ENCODE data around the gene B3GNT3.

Gene B3GNT3

DNA sequence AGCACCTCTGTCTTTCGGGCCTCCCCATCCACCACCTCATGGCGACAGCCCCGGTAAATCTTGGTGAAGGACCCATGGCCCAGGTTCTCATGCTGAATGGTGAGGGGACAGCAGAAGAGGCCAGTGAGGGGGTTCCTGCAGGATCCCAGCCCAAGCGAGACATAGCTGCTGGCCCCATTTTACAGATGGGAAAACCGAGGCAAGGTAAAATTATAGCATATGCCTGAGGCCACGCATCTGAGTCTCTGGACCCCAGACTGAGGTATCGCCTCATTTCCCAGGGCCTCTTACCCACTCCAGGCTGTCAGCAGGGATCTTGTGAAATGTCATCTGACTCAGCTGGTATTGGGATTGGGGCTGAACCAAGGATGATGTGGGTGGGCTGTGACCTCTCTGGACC, 43.0 kb downstream of the B3GNT3 start:
- no peak for ATAC-seq (replicated peaks)
- no peaks in the 10 kb centered on the region for H3K9me3 Mint-ChIP-seq
- H3K27ac Mint-ChIP-seq = peak overlapping the region in 1 of 2 donors; percentile 79
- no peak overlapping the region for H3K4me3 Mint-ChIP-seq
- peaks cover 76% of the 10 kb centered on the region for H3K36me3 Mint-ChIP-seq (ENCODE audit: insufficient read depth)
- DNase-seq = no peak
- no peaks in the 10 kb centered on the region for H3K27me3 Mint-ChIP-seq
- peaks cover 19 to 25% of the 10 kb centered on the region in 2 donors for H3K4me1 Mint-ChIP-seq (ENCODE audit: low read depth in 2 of 2)

DNA sequence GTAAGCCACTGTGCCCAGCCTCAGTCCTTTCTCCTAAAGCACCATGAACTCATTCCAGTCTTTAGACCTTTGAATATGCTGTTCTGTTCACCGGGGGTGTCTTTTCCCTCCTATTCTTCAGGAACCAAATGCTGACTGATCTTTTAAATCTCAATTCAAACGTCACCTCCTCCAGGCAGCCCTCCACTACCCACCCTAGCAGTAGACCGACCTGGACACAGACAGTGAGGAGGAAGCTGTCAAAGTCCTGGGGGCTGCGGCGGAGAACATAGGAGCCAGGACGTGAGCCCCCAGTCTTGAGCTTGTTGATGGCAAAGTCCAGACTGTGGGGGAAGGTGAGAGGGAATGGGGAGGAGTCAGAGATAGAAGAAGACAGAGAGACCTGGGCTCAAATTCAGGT, 45.1 kb downstream of the B3GNT3 start:
- Mint-ChIP-seq H3K27me3 (no peaks in the 10 kb centered on the region), H3K4me3 (no peak overlapping the region), H3K36me3 (ENCODE audit: insufficient read depth) (peaks cover 84% of the 10 kb centered on the region), H3K27ac (no peak overlapping the region), H3K4me1 (ENCODE audit: low read depth in 2 of 2) (peaks cover 33 to 35% of the 10 kb centered on the region in 2 donors), H3K9me3 (no peaks in the 10 kb centered on the region)
- ATAC-seq (replicated peaks) (no peak), DNase-seq (no peak)

DNA sequence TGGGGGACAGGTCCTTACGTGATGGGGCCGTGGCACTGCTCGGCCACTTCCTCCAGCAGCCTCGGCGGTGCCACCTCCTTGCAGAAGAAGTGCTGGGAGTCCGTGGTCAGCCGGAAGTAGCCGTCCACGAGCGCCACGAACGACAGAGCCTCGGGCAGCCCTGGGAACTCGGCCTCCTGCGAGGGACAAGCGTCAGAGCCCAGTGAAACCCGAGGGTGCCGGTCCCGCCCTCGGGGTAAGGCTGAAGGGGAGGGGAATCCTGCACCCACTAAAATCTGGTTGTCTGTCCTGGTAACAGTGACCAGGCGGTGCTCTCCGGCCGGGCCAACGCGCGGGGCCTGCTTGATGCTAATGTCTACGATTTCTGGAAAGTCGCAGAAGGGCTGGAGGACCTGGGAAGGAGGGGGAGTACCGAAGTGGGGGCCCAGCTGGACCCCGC, 46.5 kb downstream of the B3GNT3 start:
- H3K4me1 Mint-ChIP-seq (ENCODE audit: low read depth in 2 of 2) = peaks cover 34 to 39% of the 10 kb centered on the region in 2 donors
- H3K27me3 Mint-ChIP-seq = no peaks in the 10 kb centered on the region
- H3K4me3 Mint-ChIP-seq = no peak overlapping the region
- no peak for ATAC-seq (replicated peaks)
- peaks cover 83% of the 10 kb centered on the region for H3K36me3 Mint-ChIP-seq (ENCODE audit: insufficient read depth)
- no peaks in the 10 kb centered on the region for H3K9me3 Mint-ChIP-seq
- no peak for DNase-seq
- H3K27ac Mint-ChIP-seq = peak overlapping the region; percentile 38 to 65

DNA sequence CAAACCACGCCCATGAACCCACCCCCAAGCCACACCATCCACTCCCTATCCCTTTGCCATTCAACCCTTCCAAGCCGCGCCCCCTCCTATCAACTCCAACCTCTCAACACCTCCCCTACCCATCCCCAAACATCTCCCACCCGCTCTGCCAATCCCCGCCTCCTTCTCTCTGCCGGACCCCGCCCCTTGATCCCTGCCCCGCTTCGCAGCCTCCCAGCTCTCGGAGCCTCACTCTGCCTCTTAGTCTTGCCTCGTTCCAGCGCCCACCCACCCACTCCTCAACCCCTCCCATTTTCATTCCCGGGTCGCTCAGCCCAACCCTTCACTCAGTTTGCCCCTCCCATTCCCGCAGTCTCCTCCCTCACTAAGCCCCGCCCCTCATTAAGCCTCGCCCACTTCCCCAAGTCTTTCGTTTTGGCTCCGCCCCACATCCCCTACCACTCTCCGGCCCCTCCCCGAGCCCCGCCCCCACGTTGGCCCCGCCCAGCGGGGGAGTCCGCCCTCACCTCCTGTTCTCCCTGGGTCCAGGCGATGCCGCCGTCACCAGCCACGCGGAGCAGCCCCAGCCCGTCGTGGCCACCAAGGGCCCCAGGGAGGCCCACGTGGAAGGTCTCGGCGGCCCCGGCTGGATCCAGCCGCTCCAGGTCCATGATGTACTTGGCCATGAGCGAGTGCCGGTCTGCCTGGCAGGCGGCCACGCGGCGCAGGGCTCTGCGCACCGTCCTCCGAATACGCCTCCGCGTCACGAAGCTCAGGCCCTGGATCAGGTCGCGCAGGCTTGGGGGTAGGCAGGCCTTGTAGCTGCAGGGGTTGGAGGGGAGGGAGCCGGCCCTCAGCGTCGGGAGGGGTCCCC, 47.1 kb downstream of the B3GNT3 start:
- H3K36me3 Mint-ChIP-seq (ENCODE audit: insufficient read depth) = peaks cover 78% of the 10 kb centered on the region
- H3K4me3 Mint-ChIP-seq = no peak overlapping the region
- no peak for ATAC-seq (replicated peaks)
- H3K9me3 Mint-ChIP-seq = no peaks in the 10 kb centered on the region
- peak overlapping the region; percentile 65 to 97 for H3K27ac Mint-ChIP-seq
- peaks cover 30 to 37% of the 10 kb centered on the region in 2 donors for H3K4me1 Mint-ChIP-seq (ENCODE audit: low read depth in 2 of 2)
- DNase-seq = no peak
- no peaks in the 10 kb centered on the region for H3K27me3 Mint-ChIP-seq

DNA sequence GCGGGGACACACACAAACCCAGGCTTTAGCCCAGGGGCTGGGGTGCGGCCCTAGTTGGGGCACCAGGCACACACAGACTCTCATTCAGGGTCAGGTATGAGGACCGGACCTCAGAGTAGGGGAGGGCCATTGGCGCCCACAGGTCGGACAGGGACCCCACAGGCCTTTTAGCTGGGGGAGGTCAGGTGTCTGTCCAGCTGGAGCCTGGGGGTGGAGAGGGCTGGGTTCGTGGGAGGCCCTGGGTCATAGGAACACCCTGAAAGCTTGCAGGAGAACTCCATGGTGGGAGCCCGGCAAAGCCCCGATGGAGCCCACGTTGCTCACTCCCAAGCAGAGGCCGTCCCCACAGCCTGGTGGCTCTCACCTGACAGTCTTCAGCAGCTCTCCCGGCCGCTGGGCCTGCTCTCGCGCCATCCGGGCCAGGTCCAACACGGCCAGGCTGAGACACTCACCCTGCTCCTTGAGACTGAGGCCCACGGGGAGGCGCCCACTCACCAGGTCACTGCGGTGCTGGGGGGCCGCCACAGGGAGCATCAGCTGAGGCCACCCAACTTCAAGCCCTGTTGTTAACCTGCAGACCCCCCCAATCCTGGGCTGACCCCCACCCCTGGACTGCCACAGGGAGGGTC, 47.8 kb downstream of the B3GNT3 start:
- ATAC-seq (replicated peaks) (no peak), DNase-seq (no peak)
- peak overlapping the region in 1 of 2 donors; percentile 97 for H3K27ac Mint-ChIP-seq
- H3K27me3 Mint-ChIP-seq = no peaks in the 10 kb centered on the region
- no peak overlapping the region for H3K4me3 Mint-ChIP-seq
- H3K9me3 Mint-ChIP-seq = no peaks in the 10 kb centered on the region
- H3K4me1 Mint-ChIP-seq (ENCODE audit: low read depth in 2 of 2) = peaks cover 31 to 38% of the 10 kb centered on the region in 2 donors
- H3K36me3 Mint-ChIP-seq (ENCODE audit: insufficient read depth) = peaks cover 76% of the 10 kb centered on the region

DNA sequence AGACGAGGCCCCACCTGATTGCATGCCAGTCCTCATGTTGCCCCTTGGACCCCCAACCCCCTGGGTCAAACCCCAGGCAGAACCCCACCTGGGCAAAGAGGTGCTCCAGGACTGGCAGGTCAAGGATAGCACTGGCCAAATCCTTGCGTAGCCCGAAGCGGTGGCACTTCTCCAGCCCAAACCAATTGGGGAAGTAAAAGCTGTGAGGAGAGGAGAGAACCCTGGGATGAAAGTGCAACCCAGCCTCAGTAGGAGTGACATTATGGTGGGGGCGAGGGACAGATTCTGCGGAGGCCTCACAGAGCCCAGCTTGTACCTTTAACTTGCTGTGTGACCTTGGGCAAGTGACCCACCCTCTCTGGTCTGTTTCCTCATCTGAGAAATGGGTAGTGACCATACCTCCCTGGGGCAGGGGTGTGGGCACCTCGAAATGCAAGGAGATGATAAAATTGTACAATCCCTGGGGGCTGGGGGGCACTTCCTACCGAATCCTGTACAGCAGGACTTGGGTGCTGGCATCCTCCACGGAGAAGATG, 48.4 kb downstream of the B3GNT3 start:
- Mint-ChIP-seq H3K4me3 (peak overlapping the region; percentile 89 to 90), H3K27me3 (no peaks in the 10 kb centered on the region), H3K27ac (peak overlapping the region in 1 of 2 donors; percentile 97), H3K9me3 (no peaks in the 10 kb centered on the region), H3K36me3 (ENCODE audit: insufficient read depth) (peaks cover 75% of the 10 kb centered on the region), H3K4me1 (ENCODE audit: low read depth in 2 of 2) (peaks cover 36 to 44% of the 10 kb centered on the region in 2 donors)
- no peak for DNase-seq
- no peak for ATAC-seq (replicated peaks)

DNA sequence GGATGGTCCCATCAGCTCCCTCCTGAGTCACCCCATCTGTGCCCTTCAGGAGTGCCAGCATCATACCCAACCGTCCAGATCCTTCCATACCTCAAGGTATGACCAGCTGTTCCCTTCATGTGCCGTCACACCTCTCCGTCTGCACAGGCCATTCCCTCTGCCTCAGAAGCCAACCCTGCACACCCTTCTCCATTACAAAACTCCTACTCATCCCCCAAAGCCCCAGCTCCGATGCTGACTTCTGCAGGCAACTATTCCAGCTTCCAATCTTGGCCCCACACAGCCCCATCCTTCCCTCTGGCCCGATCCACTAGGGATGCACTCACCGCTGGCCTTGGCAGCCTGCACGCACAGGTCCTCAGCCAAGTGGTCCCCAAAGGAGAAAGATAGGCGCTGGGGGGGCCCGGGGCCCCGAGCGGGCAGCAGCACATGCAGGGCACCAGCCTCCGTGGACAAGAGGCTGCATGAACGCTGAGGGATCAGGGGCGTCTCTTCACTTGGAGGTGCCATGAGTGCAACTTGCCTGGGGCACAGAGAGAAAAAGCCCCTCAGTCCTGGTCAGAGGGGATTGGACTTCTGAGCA, 49.1 kb downstream of the B3GNT3 start:
- Mint-ChIP-seq H3K27me3 (no peaks in the 10 kb centered on the region), H3K4me3 (peak overlapping the region; percentile 89 to 90), H3K27ac (peak overlapping the region; percentile 49 to 97), H3K4me1 (ENCODE audit: low read depth in 2 of 2) (peaks cover 42 to 49% of the 10 kb centered on the region in 2 donors), H3K9me3 (no peaks in the 10 kb centered on the region), H3K36me3 (ENCODE audit: insufficient read depth) (peaks cover 72% of the 10 kb centered on the region)
- ATAC-seq (replicated peaks) (no peak), DNase-seq (no peak)

DNA sequence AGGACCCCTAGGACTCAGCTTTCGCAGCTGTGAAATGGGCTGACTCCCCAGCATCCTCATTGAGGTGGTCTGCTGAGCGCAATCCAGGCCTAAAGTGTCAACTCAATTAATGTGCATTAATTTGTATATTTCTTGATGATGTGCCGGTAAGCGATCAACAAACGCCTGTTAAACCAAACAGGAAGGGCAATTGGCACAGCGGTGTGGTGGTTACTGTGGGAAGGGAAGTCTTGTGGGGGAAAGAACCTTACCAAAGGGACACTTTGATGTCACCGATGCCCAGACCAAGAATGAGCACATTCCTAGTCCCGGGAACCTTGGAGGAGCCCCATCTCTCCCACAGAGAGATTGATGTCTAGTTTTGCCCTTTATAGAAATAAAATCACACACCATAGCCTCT, 51.2 kb downstream of the B3GNT3 start:
- Mint-ChIP-seq H3K36me3 (ENCODE audit: insufficient read depth) (peaks cover 51% of the 10 kb centered on the region), H3K4me1 (ENCODE audit: low read depth in 2 of 2) (peaks cover 56 to 62% of the 10 kb centered on the region in 2 donors), H3K27ac (peak overlapping the region; percentile 91 to 97), H3K9me3 (no peaks in the 10 kb centered on the region), H3K27me3 (no peaks in the 10 kb centered on the region), H3K4me3 (peak overlapping the region; percentile 89 to 90)
- peak; percentile 42 to 53 (median 49) for DNase-seq
- ATAC-seq (replicated peaks) = peak; percentile 43

DNA sequence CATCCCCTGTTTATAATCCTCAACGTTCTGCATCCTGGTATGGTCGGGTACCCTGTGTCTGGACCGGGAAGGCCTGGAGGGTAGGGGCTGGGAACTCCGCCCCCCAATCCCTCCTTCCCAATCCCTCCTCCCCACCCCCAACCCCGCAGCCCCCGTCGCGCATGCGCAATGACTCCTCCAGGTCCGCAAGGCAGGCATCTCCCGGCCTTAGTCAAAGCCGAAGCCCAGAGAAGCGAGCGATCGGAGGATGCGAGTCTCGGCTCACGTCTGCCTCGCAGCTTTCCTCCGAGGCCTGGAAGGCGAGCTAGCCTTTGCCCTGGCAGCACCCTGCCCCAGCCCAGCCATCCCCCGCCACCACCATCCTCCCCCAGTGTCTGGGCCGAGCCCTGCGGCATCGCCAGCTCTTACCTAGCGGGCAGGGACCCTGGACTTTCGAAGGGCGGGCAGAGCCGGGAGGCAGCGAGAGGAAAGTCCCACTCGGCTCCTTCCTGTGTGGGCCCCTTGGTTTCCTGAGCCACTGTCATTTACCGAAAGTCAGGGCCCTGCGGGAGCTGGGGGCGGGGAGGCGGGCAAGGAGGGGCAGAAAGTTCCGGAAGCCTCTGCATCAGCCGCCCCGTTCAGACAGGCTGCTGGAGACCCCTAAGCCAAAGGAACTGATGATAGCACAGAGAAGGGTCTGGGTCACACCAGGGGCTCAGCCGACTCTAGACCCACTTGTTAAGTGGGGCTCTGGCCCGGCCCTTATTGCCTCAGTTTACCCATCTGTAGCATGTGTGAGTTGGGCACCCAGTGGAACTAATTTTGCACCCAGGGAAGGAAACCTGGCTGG, 52.8 kb downstream of the B3GNT3 start, which contains the start of gene JAK3:
JAK3 (minus strand) TSS at position 445 of the 829 bp plus-strand sequence. CDS start 3,565 bp downstream, outside the sequence.
- Mint-ChIP-seq H3K9me3 (no peaks in the 10 kb centered on the region), H3K4me1 (ENCODE audit: low read depth in 2 of 2) (peaks cover 61 to 66% of the 10 kb centered on the region in 2 donors)
- ATAC-seq (replicated peaks) = peak; percentile 84

DNA sequence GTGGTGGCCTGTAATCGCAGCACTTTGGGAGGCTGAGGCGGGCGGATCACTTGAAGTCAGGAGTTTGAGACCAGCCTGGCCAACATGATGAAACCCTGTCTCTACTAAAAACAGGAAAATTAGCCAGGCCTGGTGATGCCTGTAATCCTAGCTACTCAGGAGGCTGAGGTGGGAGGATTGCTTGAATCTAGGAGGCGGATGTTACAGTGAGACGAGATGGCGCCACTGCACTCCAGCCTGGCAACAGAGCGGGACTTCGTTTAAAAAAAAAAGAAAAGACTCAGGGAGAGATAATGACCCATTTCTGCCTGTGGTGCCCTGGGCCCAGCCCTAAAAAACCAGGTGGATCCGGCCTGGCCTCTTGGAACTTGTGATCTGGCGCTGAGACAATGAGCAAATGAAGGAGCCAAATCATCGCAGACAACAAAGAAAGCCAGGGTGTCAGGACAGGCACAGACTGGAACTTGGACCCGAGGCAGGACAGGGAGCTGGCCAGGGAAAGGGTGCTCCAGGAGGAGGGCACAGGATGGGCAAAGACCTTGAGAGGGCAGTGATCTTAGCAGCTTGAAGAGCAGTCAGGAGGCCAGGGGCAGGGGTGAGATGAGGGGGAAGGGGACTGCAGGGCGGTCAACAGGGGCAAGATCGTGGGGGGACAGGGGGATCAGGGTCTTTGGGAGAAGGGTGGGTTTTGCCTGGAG, 53.8 kb downstream of the B3GNT3 start:
- peaks cover 33% of the 10 kb centered on the region for H3K36me3 Mint-ChIP-seq (ENCODE audit: insufficient read depth)
- H3K9me3 Mint-ChIP-seq = no peaks in the 10 kb centered on the region
- peak overlapping the region; percentile 89 to 90 for H3K4me3 Mint-ChIP-seq
- peaks cover 59 to 63% of the 10 kb centered on the region in 2 donors for H3K4me1 Mint-ChIP-seq (ENCODE audit: low read depth in 2 of 2)
- no peaks in the 10 kb centered on the region for H3K27me3 Mint-ChIP-seq
- DNase-seq (no peak), ATAC-seq (replicated peaks) (no peak)
- H3K27ac Mint-ChIP-seq = peak overlapping the region; percentile 91 to 97

More for the DNA sequence above, 52.8 kb downstream of the B3GNT3 start, which contains the start of gene JAK3:
- peak within 1 kb of the TSS; percentile 91 to 97 for H3K27ac Mint-ChIP-seq
- H3K27me3 Mint-ChIP-seq = no peaks in the 10 kb centered on the region
- DNase-seq = peak; percentile 72 to 79 (median 77)
- peak within 1 kb of the TSS; percentile 89 to 90 for H3K4me3 Mint-ChIP-seq
- H3K36me3 Mint-ChIP-seq (ENCODE audit: insufficient read depth) = peaks cover 43% of the 10 kb centered on the region

DNA sequence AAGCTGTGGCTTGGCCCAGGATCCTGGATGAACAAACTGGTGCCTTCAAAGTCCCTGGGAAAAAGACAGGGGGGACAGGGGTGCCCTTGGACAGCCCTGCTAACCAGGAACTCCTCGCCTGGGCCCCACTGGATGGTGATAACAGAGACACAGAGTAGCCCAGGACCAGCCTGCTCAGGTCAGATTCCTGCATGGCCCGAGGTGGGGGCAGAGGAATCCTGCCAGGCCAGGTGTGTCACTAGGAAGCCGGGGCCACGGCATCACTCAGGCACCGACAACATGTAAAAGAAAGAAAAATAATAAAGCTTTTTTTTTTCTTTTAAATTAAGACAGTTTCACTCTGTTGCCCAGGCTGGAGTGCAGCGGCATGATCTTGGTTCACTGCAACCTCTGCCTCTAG, 59.1 kb downstream of the B3GNT3 start:
- no peaks in the 10 kb centered on the region for H3K9me3 Mint-ChIP-seq
- no peak for ATAC-seq (replicated peaks)
- no peak for DNase-seq
- no peaks in the 10 kb centered on the region for H3K27me3 Mint-ChIP-seq
- H3K4me3 Mint-ChIP-seq = no peak overlapping the region
- H3K27ac Mint-ChIP-seq = no peak overlapping the region
- H3K36me3 Mint-ChIP-seq (ENCODE audit: insufficient read depth) = peaks cover 2% of the 10 kb centered on the region
- peaks cover 31 to 32% of the 10 kb centered on the region in 2 donors for H3K4me1 Mint-ChIP-seq (ENCODE audit: low read depth in 2 of 2)

Data from effector memory CD8-positive, alpha-beta T cell (primary cell).